Measurements from ENCODE around the gene TBC1D9B.

DNA sequence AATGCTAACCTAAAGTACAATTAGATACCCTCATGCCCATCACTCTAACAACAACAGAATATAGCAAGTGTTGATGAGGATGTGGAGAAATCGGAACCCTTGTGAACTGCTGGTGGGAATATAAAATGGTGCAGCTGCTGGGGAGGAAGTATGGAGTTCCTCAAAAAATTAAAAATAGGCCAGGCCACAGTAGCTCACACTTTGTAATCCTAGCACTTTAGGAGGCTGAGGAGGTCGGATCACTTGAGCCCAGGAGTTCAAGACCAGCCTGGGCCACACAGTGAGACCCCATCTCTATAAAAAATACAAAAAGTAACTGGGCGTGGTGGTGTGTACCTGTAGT, 31.1 kb downstream of the TBC1D9B start:
- no peak for TF ChIP-seq MAFK (IDR thresholded peaks at IDR 0.05; ENCODE audit: partially characterized antibody)
- TF ChIP-seq ESRRA (IDR thresholded peaks at IDR 0.05; ENCODE audit: borderline replicate concordance, low read length): no peak
- no peak for TF ChIP-seq JUN (IDR thresholded peaks at IDR 0.05)
- TF ChIP-seq MAX (IDR thresholded peaks at IDR 0.05): no peak
- TF ChIP-seq SMC3 (IDR thresholded peaks at IDR 0.05): no peak

Data from A549 (cell line).